GM18507 (cell line): Measurements from ENCODE around the gene SMIM3.

Experiments
- DNase-seq: peaks from one replicate; pipeline ENCODE4 v3.0.0; 2011; ENCODE audit warnings: low read depth; ENCODE audit not compliant: insufficient read length; ENCODE audit errors: extremely low spot score
- FAIRE-seq: peaks from 2 replicates; lab custom pipeline; 2011; peaks lifted over from hg19 to GRCh38; lab: Jason Lieb, UNC

SMIM3 gene

GRCh38 chr5:150763023-150763769, 15.4 kb upstream of the SMIM3 start:
- DNase-seq (no peak), FAIRE-seq (no peak)

GRCh38 chr5:150764530-150764929, 14.0 kb upstream of the SMIM3 start:
- no peak for FAIRE-seq
- DNase-seq, result no peak

GRCh38 chr5:150765011-150765798, 13.4 kb upstream of the SMIM3 start:
- DNase-seq (no peak), FAIRE-seq (no peak)

- DNase-seq (no peak), FAIRE-seq (no peak)
Measured at GRCh38 chr5:150765799-150766169, 12.8 kb upstream of the SMIM3 start.

- DNase-seq (no peak), FAIRE-seq (no peak)
Measured at GRCh38 chr5:150766251-150766650, 12.3 kb upstream of the SMIM3 start.

- DNase-seq (no peak), FAIRE-seq (no peak)
Measured at GRCh38 chr5:150771034-150771795, 7.3 kb upstream of the SMIM3 start.

GRCh38 chr5:150774145-150774544, 4.4 kb upstream of the SMIM3 start:
- no peak for FAIRE-seq

GRCh38 chr5:150777685-150778084, 872 bp upstream of the SMIM3 start:
- FAIRE-seq (no peak), DNase-seq (no peak)

More at GRCh38 chr5:150774145-150774544, 4.4 kb upstream of the SMIM3 start:
- DNase-seq, result no peak

GRCh38 chr5:150778088-150778516, 455 bp upstream of the SMIM3 start:
- FAIRE-seq (no peak), DNase-seq (no peak)

GRCh38 chr5:150779397-150780186, 1.0 kb downstream of the SMIM3 start:
- FAIRE-seq (no peak), DNase-seq (no peak)

- DNase-seq (no peak), FAIRE-seq (peak; percentile 90)
Measured at GRCh38 chr5:150780187-150780692, 1.7 kb downstream of the SMIM3 start.

- DNase-seq (no peak), FAIRE-seq (no peak)
Measured at GRCh38 chr5:150780816-150781221, 2.3 kb downstream of the SMIM3 start.

- DNase-seq, result no peak
- no peak for FAIRE-seq
Measured at GRCh38 chr5:150781706-150782614, 3.4 kb downstream of the SMIM3 start.

GRCh38 chr5:150782850-150783249, 4.3 kb downstream of the SMIM3 start:
- DNase-seq (no peak), FAIRE-seq (no peak)

GRCh38 chr5:150783422-150783928, 4.9 kb downstream of the SMIM3 start:
- FAIRE-seq (peak; percentile 76), DNase-seq (no peak)

- DNase-seq (no peak), FAIRE-seq (no peak)
Measured at GRCh38 chr5:150785950-150786349, 7.4 kb downstream of the SMIM3 start.

- DNase-seq (no peak), FAIRE-seq (no peak)
Measured at GRCh38 chr5:150786876-150787275, 8.3 kb downstream of the SMIM3 start.

GRCh38 chr5:150787656-150788055, 9.1 kb downstream of the SMIM3 start:
- DNase-seq (no peak), FAIRE-seq (no peak)
